NCI-H748 (cell line): ENCODE measurements around the gene ZNF827.

ENCODE experiments used
- DNase-seq: peaks from one replicate; lab custom pipeline; 2025; ENCODE audit not compliant: unreplicated experiment; lab: John Stamatoyannopoulos, UW

The ZNF827 gene

GRCh38 chr4:145938618-145939440 is at the start of gene ZNF827:
Gene ZNF827 (minus strand): TSS chr4:145938823. CDS start chr4:145938407, 416 bp downstream.
- DNase-seq, result peak; percentile 72

- DNase-seq, result no peak
Observed at GRCh38 chr4:145984563-145984962, 45.9 kb upstream of the ZNF827 start.

GRCh38 chr4:145982791-145983190 is 44.2 kb upstream of the ZNF827 start:
- DNase-seq, result no peak

DNA sequence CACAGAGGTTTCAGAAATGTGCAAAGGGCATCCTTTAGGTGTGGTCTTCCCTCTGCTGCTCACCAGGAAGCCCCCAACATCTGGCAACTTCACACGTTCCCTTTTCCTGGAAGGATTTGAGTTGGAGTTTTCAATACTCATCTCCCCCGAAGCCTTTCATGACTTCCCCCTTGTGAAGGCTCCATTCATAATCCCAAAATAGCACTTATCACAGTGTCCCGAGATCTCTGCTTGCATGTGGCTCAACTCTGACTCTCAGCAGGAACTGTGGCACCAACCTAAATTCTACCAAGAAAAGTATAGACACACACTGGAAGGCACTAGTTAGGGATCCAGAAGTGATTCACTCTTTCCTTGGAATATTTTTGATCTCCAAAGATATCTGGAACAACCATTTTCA is 40.5 kb upstream of the ZNF827 start:
- no peak for DNase-seq

- DNase-seq, result no peak
Observed at GRCh38 chr4:145976680-145977079, 38.1 kb upstream of the ZNF827 start.

DNA sequence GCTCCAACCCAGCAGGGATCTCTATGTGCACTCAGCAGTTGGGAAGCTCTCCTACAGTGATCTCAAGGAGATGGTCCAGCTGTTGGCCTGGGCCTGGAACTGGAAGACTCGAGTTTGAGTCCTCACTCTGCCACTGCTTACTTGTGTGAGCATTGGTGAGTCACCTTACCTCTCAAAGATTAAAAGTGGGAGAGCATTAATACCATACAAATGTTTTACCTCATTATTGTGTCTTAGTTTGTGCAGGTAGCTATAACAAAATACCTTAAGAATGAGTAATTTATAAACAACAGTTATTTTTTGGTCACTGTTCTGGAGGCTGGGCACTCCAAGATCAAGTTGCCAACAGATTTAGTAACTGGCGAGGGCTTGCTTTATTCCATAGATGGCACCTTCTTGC is 21.4 kb upstream of the ZNF827 start:
- DNase-seq, result no peak

GRCh38 chr4:145957302-145957701 is 18.7 kb upstream of the ZNF827 start:
- no peak for DNase-seq

- DNase-seq, result peak; percentile 36
Observed at GRCh38 chr4:145956288-145956890, 17.8 kb upstream of the ZNF827 start.

DNA sequence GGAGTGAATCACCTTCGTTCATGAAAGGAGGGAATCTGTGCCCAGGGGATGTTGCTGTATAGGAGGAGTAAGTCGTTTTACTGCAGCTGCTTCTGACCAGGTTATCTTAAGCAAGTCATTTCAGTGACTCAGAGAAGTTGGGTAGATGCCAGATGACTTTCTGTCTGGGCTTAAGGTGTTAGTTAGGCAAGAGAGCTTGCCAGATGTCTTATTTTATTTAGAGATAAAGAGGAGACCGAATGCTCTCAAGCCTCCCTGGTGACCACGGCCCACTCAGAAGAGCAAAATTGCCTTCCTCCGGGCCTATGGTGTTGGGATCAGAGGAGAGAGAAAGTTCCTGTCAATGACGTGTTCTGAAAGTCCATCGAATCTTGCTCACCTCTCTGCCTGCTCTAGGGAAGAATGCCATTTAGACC is 16.3 kb upstream of the ZNF827 start:
- DNase-seq, result no peak

GRCh38 chr4:145951931-145952330 is 13.3 kb upstream of the ZNF827 start:
- DNase-seq, result no peak

GRCh38 chr4:145945431-145946155 is 7.0 kb upstream of the ZNF827 start:
- DNase-seq, result no peak

- DNase-seq, result no peak
Observed at GRCh38 chr4:145944886-145945285, 6.3 kb upstream of the ZNF827 start.

- DNase-seq, result no peak
Observed at GRCh38 chr4:145939856-145940255, 1.2 kb upstream of the ZNF827 start.

DNA sequence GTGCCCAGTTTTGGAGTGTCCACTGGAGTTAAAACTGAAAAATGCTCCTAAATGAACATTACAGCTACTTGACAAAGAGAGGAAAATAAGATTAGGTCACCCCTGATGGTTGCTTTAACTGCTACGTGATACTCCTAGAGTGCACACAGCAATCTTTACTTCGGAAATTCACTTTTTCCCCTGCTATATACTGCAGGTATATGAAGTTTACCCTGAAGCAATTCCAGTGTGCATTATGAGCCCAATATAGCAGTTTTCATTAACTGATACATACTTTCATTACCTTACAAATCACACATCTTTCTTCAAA is 773 bp upstream of the ZNF827 start:
- DNase-seq, result no peak

DNA sequence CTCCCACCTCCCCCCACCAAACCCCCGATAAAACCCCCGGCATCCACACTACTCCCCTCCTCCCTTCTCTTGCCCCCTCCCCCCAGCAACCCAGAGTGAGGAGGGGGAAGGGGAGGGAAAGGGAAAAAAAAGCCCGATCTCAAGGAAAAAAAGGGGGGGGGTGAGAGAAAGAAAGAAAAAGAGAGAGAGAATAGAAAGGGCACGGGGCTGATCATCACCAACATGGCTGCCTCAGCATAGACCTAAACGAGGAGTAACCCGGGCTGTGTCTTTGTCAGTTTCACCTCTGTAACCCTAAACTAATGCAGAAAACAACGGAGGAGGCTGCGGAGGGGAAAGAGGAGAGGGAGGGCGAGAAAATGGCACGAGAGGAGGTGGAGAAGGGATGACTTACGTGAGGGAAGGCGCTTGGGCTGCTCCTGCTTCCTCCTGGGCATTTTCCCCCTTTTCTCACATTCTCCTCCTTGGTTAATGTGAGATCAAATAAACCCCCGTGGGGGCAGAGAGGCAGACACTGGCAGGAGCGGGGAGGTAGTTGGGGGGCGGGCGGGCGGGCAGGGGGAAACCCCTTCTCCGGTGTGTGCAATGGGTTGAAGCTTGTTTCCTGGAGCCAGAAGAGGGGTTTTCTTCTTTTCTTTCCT is 532 bp downstream of the ZNF827 start:
- DNase-seq, result peak; percentile 58

DNA sequence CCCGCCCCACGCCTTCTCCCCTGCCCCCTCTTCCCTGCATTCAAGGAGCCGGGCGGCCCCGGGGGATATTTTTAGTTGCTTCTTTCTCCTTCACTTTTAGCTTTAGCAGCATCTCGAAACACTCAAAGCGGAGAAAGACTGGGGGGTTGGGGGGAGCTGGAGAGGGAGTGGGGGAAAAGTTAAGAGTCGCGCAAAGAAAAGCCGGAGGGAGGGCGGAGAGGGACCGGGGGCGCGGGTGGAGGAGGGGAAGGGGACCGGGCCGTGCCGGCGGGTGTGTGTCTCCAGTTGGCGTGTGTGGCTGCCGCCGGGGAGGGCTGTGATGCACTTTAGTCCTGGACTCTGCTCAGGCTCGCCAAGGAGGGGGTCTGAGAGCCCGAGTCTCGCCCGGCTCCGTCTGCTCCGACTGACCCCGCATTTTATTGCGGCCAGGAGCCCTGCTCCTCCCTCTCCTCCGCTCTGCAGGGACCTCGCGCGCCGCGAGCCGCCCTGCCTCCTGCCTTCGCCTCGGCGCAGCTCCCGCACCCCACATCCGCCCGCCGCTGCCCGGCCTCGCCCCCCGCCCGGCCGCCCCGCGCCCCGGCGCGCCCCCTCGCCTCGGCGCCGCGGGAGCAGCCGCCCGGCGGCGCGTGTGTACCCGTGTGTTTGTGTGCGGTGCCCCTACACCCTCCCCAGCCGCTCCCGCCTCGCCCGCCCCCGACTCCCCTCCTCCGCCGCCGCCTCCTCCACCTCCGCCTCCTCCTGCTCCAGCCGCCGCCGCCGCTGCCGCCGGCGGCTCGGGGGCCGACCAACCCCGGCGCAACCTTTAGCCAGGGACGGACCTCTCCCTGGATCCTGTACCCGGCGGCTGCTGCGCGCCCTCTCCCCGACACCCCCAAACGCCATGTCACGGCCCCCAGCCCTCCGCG is 1.4 kb downstream of the ZNF827 start:
- DNase-seq, result peak; percentile 58

GRCh38 chr4:145936142-145936996 is 2.3 kb downstream of the ZNF827 start:
- DNase-seq, result peak; percentile 70

DNA sequence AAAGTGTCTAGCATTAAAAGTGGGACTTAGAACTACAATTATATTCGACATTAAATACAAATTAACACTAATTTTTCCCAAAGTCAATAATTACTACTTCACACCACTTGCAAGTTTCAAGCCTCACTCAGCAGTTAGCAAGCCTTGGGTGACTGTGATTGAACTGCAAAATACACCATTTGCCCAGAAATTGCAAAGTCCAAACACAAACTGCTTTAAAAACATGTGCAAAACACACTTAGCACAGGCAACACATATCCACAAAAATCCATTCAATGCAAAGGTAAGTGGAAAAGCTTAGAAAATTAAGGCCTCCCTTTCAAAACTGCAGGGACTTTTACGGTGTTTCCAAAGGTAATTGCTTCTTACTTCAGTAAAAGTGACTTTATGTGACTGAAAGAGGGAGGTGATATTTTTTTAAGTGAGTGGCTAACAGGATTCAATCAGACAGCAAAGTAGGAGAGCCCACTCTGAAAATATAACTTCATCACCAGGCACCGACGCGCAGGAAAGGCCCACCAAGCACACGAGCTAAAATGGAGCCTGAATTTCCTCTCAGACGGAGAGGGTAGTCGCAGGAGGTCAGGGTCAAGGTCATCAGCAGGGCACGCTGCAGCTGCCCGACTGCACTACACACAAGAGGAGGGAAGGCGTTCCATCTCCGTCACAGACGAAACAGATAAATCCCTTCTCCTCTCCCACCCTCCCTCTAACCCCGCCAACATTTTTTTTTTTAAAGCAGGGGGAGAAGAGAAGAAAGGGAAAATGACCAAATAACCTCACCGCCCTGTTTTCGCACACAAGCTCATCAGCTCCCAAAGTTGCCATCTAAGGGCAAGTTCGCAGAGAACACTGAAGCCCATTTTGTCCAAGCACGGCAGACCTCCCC is 3.1 kb downstream of the ZNF827 start:
- no peak for DNase-seq
